Activated CD4-positive, alpha-beta T cell treated with anti-CD3 and anti-CD28 coated beads for 48 hours (primary cell): ENCODE measurements around the gene GPR22.

Experiments
- DNase-seq: peaks from one replicate; pipeline ENCODE4 v3.0.0-alpha.2; 2020

The GPR22 gene, protein sequence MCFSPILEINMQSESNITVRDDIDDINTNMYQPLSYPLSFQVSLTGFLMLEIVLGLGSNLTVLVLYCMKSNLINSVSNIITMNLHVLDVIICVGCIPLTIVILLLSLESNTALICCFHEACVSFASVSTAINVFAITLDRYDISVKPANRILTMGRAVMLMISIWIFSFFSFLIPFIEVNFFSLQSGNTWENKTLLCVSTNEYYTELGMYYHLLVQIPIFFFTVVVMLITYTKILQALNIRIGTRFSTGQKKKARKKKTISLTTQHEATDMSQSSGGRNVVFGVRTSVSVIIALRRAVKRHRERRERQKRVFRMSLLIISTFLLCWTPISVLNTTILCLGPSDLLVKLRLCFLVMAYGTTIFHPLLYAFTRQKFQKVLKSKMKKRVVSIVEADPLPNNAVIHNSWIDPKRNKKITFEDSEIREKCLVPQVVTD

DNA sequence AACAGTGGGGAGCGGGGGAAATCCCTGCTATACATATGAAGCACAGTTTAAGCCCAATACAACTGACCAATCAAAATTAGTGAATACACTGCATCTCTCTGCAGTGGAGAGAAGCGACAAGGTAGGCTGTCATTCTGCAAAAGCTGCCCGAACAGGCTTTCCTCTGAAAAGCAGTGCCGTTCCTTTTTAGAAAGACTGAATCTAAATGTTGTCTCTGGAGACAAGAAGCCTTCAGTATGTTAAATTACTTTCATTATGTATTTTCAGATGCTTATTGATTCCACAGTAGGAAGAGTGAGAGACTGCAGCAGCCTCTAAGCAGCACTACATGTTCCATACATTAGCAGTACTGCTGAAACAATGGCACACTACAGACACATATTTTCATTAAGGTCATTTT, at the start of gene GPR22:
TSS of gene GPR22 (plus strand) at position 129 of the 400 bp plus-strand sequence. CDS start 4,004 bp downstream, outside the sequence.
- no peak for DNase-seq

GRCh38 chr7:107427462-107427861, 42.4 kb upstream of the GPR22 start:
- no peak for DNase-seq

DNA sequence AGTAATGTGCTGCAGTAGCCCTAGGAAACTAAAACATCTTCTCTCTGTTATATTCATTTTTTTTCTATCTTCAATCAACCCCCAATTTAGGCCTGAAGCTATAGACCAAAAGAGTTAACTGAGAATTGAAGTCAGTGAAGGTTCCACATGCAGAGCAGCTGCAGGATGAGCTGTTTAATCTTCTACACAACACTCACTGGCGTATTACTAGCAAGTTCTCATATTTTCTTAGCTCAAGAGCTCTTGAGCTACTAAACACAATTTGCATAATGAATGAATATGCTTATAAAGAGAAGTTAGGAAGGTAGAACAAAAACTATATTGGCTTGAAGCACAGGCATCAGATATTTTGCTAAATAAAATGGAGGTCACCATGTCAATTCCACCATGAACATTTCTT, 41.2 kb upstream of the GPR22 start:
- DNase-seq, result no peak

GRCh38 chr7:107430057-107430456, 39.8 kb upstream of the GPR22 start:
- no peak for DNase-seq

GRCh38 chr7:107432261-107432660, 37.6 kb upstream of the GPR22 start:
- DNase-seq, result no peak

DNA sequence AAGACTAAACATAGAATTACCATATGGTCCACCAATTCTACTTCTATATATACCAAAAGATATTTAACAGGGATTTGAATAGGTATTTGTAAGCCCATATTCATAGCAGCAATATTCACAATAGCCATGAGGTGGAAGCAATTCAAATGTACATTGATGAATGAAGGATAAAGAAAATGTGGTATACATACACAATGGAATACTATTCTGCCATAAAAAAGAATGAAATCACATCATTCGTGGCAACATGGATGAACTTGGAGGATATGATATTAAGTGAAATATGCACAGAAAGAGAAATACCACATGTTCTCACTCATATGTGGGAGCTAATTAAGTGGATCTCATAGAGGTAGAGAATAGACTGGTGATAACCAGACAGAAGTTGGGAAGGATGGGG, 34.1 kb upstream of the GPR22 start:
- DNase-seq, result no peak

DNA sequence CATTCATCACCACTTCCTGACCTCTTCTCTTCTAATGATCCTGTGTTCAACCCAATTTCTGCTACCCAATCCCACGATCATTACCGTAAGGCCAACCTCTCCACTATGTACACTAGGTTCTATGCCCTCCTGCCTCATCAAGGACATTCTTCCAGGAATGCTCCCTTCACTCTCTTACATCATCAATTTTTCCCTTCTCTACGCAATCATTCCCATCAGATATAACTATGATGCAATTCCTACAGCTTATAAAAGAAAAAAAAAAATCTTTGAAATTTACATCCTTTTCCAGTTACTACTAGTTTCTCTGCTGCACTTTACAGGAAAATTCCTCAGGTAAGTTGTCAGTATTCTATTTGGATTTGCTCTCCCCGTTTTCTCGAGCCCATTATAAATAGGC, 30.8 kb upstream of the GPR22 start:
- DNase-seq, result no peak

- DNase-seq, result no peak
These were observed 28.1 kb upstream of the GPR22 start for GRCh38 chr7:107441581-107442422.

GRCh38 chr7:107442678-107443077, 27.2 kb upstream of the GPR22 start:
- no peak for DNase-seq

- DNase-seq, result peak; percentile 41
These were observed 23.3 kb upstream of the GPR22 start for GRCh38 chr7:107446531-107446930.

DNA sequence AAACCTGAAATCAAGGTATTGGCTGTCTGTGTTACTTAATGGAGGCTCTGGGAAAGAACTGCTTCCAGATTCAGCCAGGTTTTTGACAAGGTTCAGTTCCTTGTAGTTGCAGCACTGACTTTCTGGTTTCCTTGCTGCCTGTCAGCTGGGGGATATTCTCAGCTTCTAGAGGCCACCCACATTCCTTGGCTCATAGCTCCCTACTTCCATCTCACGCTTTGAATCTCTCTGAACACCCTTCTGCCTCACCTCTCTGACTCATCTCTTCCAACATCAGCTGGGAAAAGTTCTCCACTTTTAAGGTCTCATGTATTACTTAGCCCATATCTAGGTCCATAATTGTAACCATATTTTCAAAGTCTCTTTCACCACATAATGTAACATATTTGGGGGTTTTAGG, 22.9 kb upstream of the GPR22 start:
- no peak for DNase-seq

DNA sequence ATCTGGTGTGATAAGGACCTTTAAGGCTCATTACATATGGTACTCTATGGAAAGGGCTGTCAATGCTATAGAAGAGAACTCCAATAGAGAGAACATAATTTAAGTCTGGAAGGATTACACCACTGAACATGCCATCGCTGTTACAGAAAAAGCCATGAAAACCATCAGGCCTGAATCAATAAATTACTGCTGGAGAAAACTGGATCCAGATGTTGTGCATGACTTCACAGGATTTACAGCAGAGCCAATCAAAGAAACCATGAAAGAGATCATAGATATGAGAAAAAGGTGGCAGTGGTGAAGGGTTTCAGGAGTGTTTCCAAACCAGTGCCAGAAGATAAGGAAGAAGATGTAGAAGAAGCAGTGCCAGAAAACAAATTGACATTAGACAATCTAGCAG, 18.9 kb upstream of the GPR22 start:
- no peak for DNase-seq

GRCh38 chr7:107453388-107453787, 16.5 kb upstream of the GPR22 start:
- no peak for DNase-seq

DNA sequence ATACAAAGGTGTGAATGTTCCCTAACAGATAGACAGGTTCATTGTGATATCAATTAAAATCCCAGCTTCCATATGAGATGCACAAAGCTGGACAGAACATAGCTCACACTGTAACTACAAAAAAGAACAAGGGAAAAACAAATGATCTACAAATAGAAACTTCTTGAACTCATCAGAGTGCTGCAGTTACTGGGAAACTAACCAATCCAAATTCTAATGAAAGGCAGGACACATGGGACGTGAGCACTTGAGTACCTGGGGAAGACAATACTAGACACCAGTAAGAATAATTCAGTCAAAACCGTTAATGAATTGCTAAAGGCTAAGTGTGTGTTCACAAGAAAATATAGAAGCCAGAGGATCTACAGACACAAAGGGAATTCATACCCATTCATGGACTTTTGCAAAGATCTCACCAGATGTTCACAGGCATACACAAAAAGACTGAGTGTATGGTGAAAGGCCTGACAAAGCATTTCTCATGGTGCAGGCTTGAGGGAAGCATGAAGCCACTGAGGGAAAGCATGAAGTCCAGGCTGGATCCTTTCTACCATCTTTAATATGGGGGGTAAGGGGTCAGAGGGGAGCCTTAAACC, 7.8 kb upstream of the GPR22 start:
- no peak for DNase-seq

- DNase-seq, result peak; percentile 39
These were observed 6.4 kb upstream of the GPR22 start for GRCh38 chr7:107463139-107464078.

DNA sequence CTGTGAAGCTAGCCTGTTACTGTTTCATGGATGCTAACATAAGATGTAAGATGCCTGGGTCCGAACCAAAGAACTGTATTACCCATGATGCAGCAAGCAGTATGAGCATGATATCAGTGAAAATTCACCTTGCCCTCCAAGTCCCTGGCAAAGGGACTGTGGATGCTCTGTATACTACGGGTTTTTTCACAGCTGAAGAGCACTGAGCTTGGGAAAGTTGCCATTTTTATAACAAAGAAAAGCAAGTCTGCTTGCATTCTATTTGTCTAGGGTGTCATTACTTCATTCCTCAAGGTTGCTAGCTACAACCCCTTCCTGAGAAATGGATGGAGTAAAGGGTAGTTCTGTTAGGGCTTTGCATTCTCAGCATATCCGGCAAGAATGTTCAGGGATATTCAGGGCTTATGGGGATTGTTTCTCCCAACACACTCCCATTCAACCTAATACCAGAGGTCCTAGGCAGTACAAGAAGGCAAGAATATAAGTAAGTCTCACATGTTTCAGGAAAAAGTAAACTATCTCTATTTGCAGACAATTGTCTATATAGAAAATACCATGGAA, 5.1 kb upstream of the GPR22 start:
- DNase-seq, result no peak

DNA sequence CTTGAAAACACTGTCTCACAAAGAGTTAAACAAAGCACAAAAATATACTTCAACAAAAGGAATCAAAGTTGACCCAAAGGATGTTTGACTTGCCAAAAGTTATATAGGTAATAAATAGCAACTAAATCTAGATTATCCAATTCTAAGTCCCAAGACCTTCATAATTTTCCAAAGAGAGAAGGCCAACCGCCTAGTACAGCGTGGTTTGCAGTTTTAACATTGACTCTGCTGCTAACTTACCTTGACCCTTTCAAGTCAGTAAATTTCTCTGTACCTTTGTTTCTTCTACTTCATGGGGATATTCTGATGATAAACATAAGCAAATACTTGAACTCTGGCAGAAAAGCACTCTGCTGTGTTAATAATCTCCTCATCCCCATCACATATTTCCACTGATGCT, 1.9 kb upstream of the GPR22 start:
- no peak for DNase-seq

GRCh38 chr7:107468824-107469223, 1.0 kb upstream of the GPR22 start:
- no peak for DNase-seq

DNA sequence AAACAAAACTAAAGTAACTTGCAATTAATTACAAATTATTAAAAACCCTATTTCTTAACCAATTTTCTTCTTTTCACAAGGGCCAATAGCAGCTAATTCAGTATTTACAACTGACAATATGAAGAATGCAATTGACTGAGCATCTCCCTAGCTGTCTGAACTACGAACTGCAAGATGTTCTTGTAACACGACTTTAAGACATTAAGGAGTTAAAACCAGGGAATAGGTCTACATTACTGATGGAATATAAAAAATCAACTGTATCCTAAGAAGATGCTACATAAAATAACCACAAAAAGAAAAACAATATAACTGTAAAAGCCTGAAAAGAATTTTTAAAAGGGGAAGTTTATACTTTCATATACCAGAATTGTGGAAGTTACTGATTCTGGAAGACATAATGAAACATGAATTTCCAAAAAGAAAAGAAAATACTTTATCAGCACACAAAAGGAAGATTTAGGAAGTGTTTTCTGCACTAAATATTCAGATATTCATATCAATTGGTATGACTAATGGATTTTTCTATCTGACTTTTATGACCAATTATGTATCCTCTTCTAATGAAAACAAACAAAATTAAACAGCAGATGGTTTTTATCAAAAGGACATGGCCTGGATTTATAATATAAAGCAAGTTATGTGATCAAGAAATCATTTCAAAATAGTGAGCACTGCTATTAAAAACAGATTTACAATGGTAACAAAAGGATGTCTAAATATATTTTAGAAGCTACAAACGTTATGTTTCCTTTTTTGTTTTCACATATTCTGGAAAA, 1.6 kb downstream of the GPR22 start:
- DNase-seq, result no peak

GRCh38 chr7:107472116-107472515, 2.3 kb downstream of the GPR22 start:
- no peak for DNase-seq

- no peak for DNase-seq
These were observed 4.3 kb downstream of the GPR22 start for GRCh38 chr7:107474104-107474521.
